AG20443 (cell line): Measurements from ENCODE around the gene ECE1.
"Not testable (repeated sequence)": the region's sequence is repeated elsewhere in the genome, so short reads cannot be mapped to it uniquely, and the experiment has no call there.

ENCODE experiments used
- DNase-seq: peaks from one replicate; pipeline ENCODE4 v3.0.0; 2012; ENCODE audit warnings: low spot score, mixed read lengths

ECE1 gene

GRCh38 chr1:21249940-21250493, 40.2 kb downstream of the ECE1 start:
- no peak for DNase-seq

GRCh38 chr1:21247892-21248715, 42.2 kb downstream of the ECE1 start:
- no peak for DNase-seq

GRCh38 chr1:21246905-21247642, 43.2 kb downstream of the ECE1 start:
- no peak for DNase-seq

GRCh38 chr1:21245688-21246229, 44.5 kb downstream of the ECE1 start:
- no peak for DNase-seq

GRCh38 chr1:21244986-21245687, 45.1 kb downstream of the ECE1 start:
- DNase-seq = no peak

GRCh38 chr1:21244154-21244553, 46.1 kb downstream of the ECE1 start:
- no peak for DNase-seq

- DNase-seq = no peak
Measured at GRCh38 chr1:21242846-21243245, 47.4 kb downstream of the ECE1 start.

- no peak for DNase-seq
Measured at GRCh38 chr1:21241771-21242581, 48.3 kb downstream of the ECE1 start.

GRCh38 chr1:21240706-21241105, 49.6 kb downstream of the ECE1 start:
- DNase-seq = no peak

GRCh38 chr1:21239221-21239620, 51.0 kb downstream of the ECE1 start:
- no peak for DNase-seq

- peak; percentile 52 for DNase-seq
Measured at GRCh38 chr1:21238141-21238800, 52.0 kb downstream of the ECE1 start.

- no peak for DNase-seq
Measured at GRCh38 chr1:21237446-21238088, 52.7 kb downstream of the ECE1 start.

- DNase-seq = no peak
Measured at GRCh38 chr1:21236178-21236577, 54.1 kb downstream of the ECE1 start.

GRCh38 chr1:21234779-21235178, 55.5 kb downstream of the ECE1 start:
- DNase-seq = peak; percentile 49

- no peak for DNase-seq
Measured at GRCh38 chr1:21233490-21233889, 56.8 kb downstream of the ECE1 start.

- DNase-seq = peak; percentile 77
Measured at GRCh38 chr1:21232044-21232443, 58.2 kb downstream of the ECE1 start.

GRCh38 chr1:21229246-21230000, 60.8 kb downstream of the ECE1 start:
- no peak for DNase-seq

- not testable (repeated sequence) for DNase-seq
Measured at GRCh38 chr1:21228224-21228623, 62.0 kb downstream of the ECE1 start.

- no peak for DNase-seq
Measured at GRCh38 chr1:21225065-21225464, 65.2 kb downstream of the ECE1 start.
